ENCODE measurements around the gene SLC41A1. TPM values are rescaled to one million over a fixed set of nuclear protein-coding genes. Genes with fewer than 3 reads are reported as not detected.

Gene SLC41A1
- total RNA-seq, 6 donors from 2014 or later = 17.8 to 35.1 (median 27.3) TPM

DNA sequence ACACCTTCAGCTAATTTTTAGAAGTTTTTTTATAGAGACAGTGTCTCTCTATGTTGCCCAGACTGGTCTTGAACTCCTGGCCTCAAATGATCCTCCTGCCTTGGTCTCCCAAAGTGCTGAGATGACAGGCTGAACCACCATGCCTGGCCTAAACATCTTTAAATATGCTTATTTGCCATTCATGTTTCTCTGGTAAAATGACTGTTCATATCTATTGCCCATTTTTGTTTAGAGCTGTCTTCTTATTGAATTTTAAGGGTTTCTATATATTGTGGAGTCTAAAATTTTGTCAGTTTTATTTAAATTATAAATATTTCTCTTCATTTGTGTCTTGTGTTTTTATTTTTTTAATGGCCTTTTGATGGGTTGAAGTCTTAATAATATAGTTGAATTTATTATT, 40.0 kb upstream of the SLC41A1 start:
- Histone ChIP-seq H3K27ac (no peak overlapping the region), H3K9me3 (peaks cover 0 to 7% (median 2%) of the 10 kb centered on the region in 4 donors), H3K4me3 (no peak overlapping the region), H3K36me3 (no peaks in the 10 kb centered on the region), H3K4me1 (peaks cover 0 to 11% (median under 1%) of the 10 kb centered on the region in 4 donors), H3K27me3 (no peaks in the 10 kb centered on the region)
- no peak for ATAC-seq (ENCODE audit: low FRiP score in 2 of 2)
- TF ChIP-seq, protein P1, sequence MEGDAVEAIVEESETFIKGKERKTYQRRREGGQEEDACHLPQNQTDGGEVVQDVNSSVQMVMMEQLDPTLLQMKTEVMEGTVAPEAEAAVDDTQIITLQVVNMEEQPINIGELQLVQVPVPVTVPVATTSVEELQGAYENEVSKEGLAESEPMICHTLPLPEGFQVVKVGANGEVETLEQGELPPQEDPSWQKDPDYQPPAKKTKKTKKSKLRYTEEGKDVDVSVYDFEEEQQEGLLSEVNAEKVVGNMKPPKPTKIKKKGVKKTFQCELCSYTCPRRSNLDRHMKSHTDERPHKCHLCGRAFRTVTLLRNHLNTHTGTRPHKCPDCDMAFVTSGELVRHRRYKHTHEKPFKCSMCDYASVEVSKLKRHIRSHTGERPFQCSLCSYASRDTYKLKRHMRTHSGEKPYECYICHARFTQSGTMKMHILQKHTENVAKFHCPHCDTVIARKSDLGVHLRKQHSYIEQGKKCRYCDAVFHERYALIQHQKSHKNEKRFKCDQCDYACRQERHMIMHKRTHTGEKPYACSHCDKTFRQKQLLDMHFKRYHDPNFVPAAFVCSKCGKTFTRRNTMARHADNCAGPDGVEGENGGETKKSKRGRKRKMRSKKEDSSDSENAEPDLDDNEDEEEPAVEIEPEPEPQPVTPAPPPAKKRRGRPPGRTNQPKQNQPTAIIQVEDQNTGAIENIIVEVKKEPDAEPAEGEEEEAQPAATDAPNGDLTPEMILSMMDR (IDR thresholded peaks at IDR 0.05) = no peak
- TF ChIP-seq EP300 (IDR thresholded peaks at IDR 0.05) (no peak), POLR2A (IDR thresholded peaks at IDR 0.05) (no peak), POLR2AphosphoS5 (IDR thresholded peaks at IDR 0.05) (no peak)
- no peak for DNase-seq

DNA sequence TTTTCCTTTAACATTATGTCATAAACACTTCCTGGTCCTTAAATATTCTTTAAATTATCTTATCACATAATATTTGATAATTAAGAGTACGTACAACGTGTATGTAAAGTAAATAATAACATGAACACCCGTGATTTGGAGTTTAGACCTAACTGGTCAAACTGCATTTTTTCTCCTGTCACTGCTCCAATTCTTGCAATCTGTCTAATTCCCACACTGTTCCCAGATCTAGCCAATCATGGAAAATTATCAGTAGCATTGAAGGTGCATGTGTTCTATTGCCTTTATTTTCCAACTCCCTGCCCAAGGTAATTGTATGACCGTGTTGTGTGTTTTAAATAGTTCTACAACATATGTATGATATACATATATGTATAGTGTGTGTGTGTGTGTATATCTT, 39.0 kb upstream of the SLC41A1 start:
- H3K4me1 ChIP-seq = peaks cover 0 to 11% (median 0%) of the 10 kb centered on the region in 4 donors
- 74% methylated on average over 4 of the region's 4 CpGs for WGBS, 2 donors
- H3K36me3 ChIP-seq = no peaks in the 10 kb centered on the region
- DNase-seq (no peak), ATAC-seq (ENCODE audit: low FRiP score in 2 of 2) (no peak)
- H3K27me3 ChIP-seq = no peaks in the 10 kb centered on the region
- TF ChIP-seq POLR2AphosphoS5 (IDR thresholded peaks at IDR 0.05) (no peak), POLR2A (IDR thresholded peaks at IDR 0.05) (no peak), EP300 (IDR thresholded peaks at IDR 0.05) (no peak)
- TF ChIP-seq, protein P1 (IDR thresholded peaks at IDR 0.05) = no peak
- H3K9me3 ChIP-seq = peaks cover 0 to 7% (median 2%) of the 10 kb centered on the region in 4 donors
- H3K27ac ChIP-seq = no peak overlapping the region
- no peak overlapping the region for H3K4me3 ChIP-seq

DNA sequence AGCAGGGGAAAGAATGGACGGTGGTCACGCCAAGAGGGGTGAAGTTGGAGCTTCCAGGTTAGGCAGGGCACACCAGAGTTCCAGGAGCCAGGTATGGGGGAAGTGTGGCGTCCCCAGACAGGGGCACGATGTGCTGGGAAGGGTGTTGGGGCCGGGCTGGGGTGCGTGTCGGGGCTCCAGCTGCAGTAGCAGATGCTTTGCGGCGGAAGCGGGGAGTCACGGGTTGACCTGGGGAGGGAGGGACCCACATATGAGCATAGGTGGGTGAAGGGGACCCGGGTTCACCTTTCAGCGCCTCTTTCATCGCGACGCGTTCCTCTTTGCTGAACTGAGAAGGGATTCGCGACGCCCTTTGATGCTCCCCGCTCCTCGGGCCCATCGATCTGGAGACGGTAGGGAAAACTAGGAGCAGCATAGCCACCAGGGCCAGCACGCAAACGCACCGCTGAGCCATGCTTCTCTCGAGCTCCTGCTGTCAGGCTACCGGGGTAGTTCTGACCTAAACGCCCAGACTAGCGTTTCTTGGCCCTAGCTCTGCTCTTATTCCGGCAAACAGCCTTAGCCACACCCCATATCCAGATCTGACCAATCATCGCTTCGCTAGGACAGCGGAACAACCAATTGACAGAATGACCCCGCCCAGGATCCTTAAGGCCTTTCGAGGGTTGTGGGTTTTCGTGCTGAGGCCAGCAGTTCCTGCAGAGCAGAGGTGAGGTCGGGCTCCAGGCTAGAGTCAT, 36.8 kb upstream of the SLC41A1 start, which contains the start of gene PM20D1:
Gene PM20D1, minus strand, starts transcription at position 514 of the 737 bp plus-strand sequence. Its CDS starts 60 bp downstream, at position 454.
- Histone ChIP-seq H3K4me3 (peak within 1 kb of the TSS; percentile 0 to 50 (median 43)), H3K27me3 (no peaks in the 10 kb centered on the region), H3K27ac (peak within 1 kb of the TSS in 2 of 4 donors; percentile 24 to 32), H3K4me1 (peaks cover 0 to 11% (median 0%) of the 10 kb centered on the region in 4 donors), H3K36me3 (no peaks in the 10 kb centered on the region), H3K9me3 (peaks cover 0 to 4% (median 0%) of the 10 kb centered on the region in 4 donors)
- ATAC-seq (ENCODE audit: low FRiP score in 2 of 2) = peak; percentile 92 to 99
- 23 to 71% methylated on average over 31 to 39 of the region's 39 CpGs for WGBS, 2 donors
- peak in 1 of 4 donors; percentile 51 for TF ChIP-seq POLR2A (IDR thresholded peaks at IDR 0.05)
- TF ChIP-seq, protein P1 (IDR thresholded peaks at IDR 0.05) = no peak
- TF ChIP-seq POLR2AphosphoS5 (IDR thresholded peaks at IDR 0.05) = peak in 1 of 2 donors; percentile 88
- DNase-seq = peak; percentile 62 to 92

DNA sequence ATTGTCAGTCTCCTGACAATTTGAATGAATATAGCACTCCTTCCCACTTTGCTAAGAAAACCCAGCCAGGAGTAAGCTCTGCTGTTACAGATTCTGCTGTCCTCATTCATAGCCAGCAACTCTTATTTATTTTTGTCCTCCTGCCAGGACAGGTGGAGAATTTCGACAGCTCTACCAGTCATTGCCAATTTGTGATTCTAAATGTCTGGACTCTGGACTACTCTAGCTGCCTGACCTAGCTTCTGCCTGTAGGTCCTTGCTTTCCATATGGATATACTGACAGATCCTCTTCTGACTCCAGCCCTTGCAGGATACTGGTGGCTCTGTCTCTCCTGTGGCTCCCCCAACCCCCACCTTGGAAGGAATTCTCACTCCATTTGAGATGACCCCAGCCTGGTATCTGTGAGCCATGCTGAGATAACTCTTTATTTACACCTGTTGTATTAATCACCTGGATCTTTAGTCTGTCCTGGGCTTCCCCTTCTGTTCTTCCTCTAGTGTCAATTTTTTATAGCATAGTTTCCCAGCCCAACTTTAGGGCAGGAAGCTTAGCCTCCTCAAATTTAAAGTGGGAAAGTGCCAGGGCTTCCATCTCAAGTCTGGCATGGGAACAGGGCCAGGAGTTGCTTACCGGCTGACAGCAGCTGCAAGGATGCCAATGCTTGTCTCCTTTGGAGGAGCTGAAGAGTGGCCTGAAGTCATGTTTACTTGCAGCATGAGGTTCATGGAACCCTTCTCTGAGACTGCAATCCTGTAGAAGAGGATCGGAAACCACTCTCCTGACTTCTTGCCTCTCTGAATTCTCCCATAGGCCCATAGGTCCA, 30.2 kb upstream of the SLC41A1 start:
- no peaks in the 10 kb centered on the region for H3K9me3 ChIP-seq
- ATAC-seq (ENCODE audit: low FRiP score in 2 of 2) = no peak
- WGBS, 2 donors = 62 to 77% methylated on average over 3 of the region's 3 CpGs
- H3K4me3 ChIP-seq = no peak overlapping the region
- no peak overlapping the region for H3K27ac ChIP-seq
- H3K4me1 ChIP-seq = no peaks in the 10 kb centered on the region
- H3K27me3 ChIP-seq = no peaks in the 10 kb centered on the region
- DNase-seq = no peak
- no peaks in the 10 kb centered on the region for H3K36me3 ChIP-seq
- TF ChIP-seq POLR2AphosphoS5 (IDR thresholded peaks at IDR 0.05) = no peak
- TF ChIP-seq, protein P1 (IDR thresholded peaks at IDR 0.05) = no peak
- no peak for TF ChIP-seq EP300 (IDR thresholded peaks at IDR 0.05)
- TF ChIP-seq POLR2A (IDR thresholded peaks at IDR 0.05) = no peak
